Colon (tissue), 2 donors: ENCODE results near the gene ITPRIP.

Experiments used
- FAIRE-seq: peaks from 2 replicates; lab custom pipeline; 2012; peaks lifted over from hg19 to GRCh38; lab: Jason Lieb, UNC
- donor health status: control.
- donor health status: control.

The ITPRIP gene

DNA sequence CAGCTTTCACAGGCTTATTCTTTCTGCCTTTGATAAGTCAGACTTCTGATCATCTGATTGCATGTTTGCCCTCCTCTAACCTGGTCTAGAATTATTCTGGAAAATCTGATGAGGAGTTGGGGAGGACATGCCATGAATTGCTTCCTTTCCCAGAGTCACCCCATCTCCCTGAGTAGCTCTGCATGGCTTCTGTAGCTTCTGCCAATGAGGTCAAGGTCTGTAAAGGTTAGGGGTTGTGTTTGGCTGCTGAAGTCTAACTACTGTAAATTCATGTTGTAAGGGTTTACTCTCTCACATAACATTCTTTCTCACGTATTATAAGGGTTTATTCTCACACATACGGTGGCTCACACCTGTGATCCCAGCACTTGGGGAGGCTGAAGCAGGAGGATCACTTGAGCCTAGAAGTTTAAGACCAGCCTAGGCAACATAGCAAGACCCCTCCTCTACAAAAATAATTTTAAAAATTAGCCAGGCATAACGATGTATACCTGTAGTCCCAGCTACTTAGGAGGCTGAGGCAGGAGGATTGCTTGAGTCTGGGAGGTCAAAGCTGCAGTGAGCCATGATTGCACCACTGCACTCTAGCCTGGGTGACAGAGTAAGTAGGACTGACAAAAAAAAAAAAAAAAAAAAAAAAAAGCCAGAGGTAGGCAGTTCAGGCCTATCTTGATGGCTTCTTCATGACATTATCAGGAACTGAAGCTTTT lies 58.6 kb downstream of the ITPRIP start:
- FAIRE-seq, result no peak

GRCh38 chr10:104277785-104278184 lies 60.5 kb downstream of the ITPRIP start:
- FAIRE-seq, result no peak

GRCh38 chr10:104276192-104276591 lies 62.1 kb downstream of the ITPRIP start:
- FAIRE-seq, result no peak

DNA sequence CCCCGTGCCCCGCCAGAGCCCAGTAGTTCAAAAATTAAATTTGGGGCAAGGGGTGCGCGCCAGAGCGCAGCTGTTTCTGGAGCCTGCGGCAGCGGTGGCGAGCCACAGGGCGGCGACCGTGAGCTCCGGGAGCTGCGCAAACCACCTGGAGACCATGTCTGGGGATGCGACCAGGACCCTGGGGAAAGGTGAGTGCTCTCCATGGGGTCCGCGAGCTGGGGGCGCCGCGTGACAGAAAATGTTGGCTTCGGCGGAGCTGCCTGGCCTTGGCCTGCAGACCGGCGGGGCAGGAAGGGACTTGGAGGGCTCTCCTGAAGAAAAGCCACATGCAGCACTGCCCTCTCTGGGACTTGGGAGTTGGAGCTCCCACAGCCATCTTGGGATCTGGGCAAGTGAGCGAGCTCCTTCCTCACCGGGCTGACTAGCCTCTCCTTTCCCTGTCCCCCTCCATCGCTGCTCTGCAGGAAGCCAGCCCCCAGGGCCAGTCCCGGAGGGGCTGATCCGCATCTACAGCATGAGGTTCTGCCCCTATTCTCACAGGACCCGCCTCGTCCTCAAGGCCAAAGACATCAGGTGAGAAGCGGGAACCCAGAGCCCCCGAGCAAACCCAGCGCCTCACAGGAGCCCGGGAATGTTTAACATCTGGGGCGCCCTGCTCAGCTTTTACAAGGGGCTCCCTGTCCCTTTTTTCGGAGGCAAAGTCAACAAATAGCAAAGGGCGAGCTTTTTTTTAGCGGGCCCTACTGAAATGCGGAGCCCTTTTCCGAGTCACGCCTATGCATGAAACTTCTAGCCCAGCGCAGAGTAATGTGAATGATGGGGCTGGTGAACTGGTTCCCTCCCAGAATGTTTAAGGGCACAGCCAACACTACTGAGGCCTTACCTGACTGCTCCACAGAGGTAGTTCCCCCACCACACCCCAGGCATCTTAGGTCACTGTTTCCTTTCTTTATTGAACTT lies 63.2 kb downstream of the ITPRIP start:
- no peak for FAIRE-seq

- FAIRE-seq, result no peak
Observed at GRCh38 chr10:104273899-104274575, 64.2 kb downstream of the ITPRIP start.

DNA sequence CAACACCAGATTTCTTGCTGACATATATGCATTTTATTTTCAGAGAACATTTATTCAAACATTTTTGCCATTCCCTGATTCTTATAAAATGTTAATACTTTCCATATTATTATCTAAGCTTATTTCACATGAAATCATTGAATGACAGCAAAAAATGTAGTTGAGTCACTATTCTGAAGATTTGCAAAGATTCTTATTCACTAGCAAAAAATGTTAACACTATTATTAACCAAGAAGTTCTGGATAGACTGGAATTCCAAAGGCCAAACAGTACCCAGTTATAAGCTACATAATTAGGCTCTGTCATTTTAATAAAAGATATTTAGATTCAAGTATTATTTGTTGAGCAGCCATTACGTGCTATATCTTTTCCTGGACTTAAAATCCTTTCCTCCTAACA lies 65.0 kb downstream of the ITPRIP start:
- FAIRE-seq, result no peak

DNA sequence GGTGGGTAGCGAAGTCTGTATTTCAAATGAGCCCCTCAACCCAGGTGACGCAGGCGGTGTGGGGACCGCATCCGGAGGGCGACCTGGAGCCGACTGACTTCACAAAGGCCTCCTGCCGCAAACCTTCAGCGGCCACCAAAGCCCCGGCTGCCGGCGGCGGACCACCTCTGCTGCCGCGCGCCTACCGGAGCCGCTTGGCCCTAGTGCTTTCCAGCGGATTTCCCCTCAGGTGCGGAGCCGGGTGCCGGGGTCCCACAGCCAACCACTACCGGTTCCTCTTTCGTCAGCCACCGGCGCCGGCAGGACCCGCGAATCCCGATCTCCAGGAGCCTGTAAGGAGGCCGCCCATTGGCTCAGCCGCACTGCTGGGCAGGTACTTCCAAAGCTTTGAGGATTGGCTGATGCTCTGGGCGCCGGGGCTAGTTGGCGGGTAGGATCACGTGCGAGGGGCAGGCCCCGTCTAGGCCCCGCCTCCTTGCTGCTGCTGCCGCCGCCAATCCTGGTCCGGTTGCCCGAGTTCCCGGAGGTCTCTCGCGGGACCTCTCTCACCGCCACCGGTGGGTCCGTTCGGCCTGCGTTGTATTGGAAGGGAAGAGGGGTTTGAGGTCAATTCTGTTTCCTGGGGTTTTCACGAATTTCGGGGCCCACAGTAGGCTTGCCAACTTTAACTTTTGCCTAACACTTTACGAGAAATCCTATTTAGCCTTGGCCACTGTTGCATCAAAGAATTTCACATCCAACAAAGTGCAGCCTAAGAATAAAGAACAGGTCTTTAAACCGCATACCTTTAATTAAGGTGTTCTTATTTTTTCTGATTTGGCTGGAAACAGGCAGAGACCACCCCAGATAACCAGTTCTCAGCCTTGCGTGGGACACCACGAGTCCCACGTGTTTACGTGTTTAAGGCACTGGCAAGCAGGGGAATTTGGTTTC lies 69.3 kb downstream of the ITPRIP start, which contains the start of gene GSTO2:
Gene GSTO2 (plus strand): TSS at position 472 of the 933 bp plus-strand sequence. CDS start 5,732 bp downstream, outside the sequence.
- FAIRE-seq, result peak; percentile 92

- no peak for FAIRE-seq
Observed at GRCh38 chr10:104268405-104268712, 69.9 kb downstream of the ITPRIP start.

DNA sequence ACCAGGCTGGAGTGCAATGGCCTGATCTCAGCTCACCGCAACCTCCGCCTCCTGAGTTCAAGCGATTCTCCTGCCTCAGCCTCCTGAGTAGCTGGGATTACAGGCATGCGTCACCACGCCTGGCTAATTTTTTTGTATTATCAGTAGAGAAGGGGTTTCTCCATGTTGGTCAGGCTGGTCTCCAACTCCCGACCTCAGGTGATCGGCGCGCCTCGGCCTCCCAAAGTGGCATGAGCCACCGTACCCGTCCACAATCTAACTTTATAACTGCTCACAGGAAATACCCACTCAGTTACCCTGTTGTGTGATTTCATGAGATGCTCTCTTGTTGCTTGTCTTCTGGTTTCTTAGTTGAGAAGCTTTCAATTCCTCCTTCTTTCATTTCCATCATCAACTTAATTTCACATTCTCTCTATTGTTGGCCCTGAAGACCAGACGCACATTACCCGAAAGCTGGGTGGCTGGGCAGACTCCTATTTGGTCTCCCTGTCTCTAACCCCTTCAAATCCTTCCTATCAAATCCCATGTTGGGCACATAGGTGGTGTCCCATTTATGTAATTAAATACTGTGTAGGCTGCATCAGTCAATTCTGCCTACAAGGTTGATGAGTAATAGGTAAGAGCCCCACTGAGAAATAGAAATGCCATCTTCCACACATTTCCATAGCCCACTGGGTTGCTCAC lies 70.4 kb downstream of the ITPRIP start:
- no peak for FAIRE-seq

DNA sequence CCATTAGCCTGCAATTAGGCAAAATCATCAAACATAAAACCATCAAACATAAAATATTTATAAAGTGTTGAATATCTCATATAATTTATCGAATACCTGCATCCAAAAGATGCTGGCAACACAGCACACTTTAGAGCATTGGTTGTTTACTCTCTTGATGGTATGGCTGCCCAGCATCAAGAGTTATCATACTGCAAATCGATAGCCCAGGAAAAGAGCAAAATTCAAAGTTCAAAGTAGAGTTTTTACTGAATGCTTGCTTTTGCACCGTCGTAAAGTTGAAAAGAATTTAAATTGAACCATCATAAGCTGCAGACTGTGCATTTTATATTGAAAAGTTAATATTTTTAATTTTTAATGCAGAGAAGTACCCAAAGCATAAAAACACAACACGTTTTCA lies 73.5 kb downstream of the ITPRIP start:
- no peak for FAIRE-seq

GRCh38 chr10:104262055-104262454 lies 76.2 kb downstream of the ITPRIP start:
- FAIRE-seq, result no peak

DNA sequence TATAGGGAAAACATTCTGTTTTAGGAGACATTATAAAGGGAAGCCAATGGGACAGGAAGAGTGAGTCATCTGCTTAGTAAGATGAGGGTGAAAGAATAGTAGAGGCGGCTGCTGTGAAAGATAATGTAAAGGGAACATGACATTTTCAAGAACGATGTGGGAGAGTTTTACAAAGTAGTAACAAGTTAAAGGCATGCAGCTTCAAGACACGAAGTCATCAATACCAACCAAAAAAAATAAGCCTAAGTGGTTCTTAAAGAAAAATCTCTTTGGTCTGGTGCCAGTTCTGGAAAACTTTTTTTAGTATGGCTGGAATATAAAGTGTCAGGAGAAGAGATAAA lies 77.5 kb downstream of the ITPRIP start:
- no peak for FAIRE-seq

GRCh38 chr10:104259999-104260774 lies 78.1 kb downstream of the ITPRIP start:
- no peak for FAIRE-seq
